ENCODE measurements around the gene NSL1. TPM values are rescaled to one million over a fixed set of nuclear protein-coding genes. Genes with fewer than 3 reads are reported as not detected.

The NSL1 gene
- total and polyA plus RNA-seq, 9 of the 15 experiments (the other 6 are each of a cell fraction or from before 2014, with no cell fraction given) = 53.5 to 108 (median 59.1) TPM

- TF ChIP-seq TEAD1 (CRISPR knock-in tag; IDR thresholded peaks at IDR 0.05) (peak in 1 of 2 experiments; percentile 67; a peak in 1 of 4 replicates), HOMEZ (CRISPR knock-in tag; IDR thresholded peaks at IDR 0.05) (no peak), CTBP1 (IDR thresholded peaks at IDR 0.05; ENCODE audit: borderline replicate concordance) (peak; percentile 74; the same call in 1 of the 2 replicates), NEUROD1 (IDR thresholded peaks at IDR 0.05; ENCODE audit: borderline replicate concordance, low read depth, low read length, partially characterized antibody) (no peak), MAZ (CRISPR knock-in tag; conservative IDR thresholded peaks at IDR 0.05 in 1 of 2, IDR thresholded peaks at IDR 0.05 in 1 of 2) (peak in 1 of 2 experiments; percentile 34; a peak in 1 of 4 replicates)
Measured at GRCh38 chr1:212700892-212701819, 90.4 kb downstream of the NSL1 start (continued).

Measured in K562 (cell line).